ENCODE measurements around the gene CNNM4. TPM values are rescaled to one million over a fixed set of nuclear protein-coding genes. Genes with fewer than 3 reads are reported as not detected.

The CNNM4 gene
- total RNA-seq, 1 donor from 2014 or later: 9.9 TPM

DNA sequence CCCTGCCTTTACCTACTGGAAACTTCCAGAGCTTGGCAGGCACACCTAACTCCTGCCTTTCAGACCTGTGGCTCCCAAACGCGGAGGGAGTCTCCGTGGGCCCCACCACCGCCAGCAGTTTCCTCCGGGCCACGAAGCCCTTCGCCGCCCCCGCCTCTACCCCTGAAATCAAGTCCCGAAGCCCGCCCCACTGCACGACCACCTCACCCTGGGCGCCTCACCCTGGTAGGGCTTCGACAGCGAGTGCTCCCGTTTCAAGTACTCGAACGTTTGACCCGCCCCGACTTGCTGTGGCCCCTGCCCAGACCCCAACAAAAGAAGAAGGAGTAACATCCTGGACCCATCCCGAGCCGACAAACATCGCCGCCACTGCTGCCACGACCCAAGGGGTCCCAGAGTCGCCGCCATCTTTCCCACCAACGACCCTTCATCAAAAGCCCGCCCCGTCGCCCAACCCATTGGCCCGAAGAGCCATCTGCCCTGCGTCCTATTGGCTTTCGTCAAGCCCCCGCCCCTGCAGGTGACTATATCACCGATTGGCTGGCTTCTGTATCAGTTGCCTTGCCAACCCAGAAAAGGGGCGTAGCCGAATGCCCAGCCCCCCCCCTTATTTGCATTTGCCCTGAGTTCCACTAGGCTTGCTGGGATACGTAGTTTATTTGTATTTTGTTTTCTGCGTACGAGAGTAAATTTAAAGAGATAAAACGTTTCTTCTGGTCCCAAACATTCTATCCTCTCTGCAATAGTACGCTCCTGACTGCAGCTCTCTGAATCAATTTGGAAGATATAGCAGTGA lies 20.9 kb upstream of the CNNM4 start, which contains the start of gene LMAN2L:
Gene LMAN2L, minus strand, starts transcription at position 432 of the 796 bp plus-strand sequence. Its CDS starts 24 bp downstream, at position 408.
- Mint-ChIP-seq H3K27me3 (ENCODE audit: insufficient read depth) (no peaks in the 10 kb centered on the region), H3K27ac (peak within 1 kb of the TSS; percentile 77), H3K9me3 (no peaks in the 10 kb centered on the region), H3K36me3 (ENCODE audit: low read depth) (peaks cover 3% of the 10 kb centered on the region), H3K4me3 (peak within 1 kb of the TSS; percentile 90), H3K4me1 (ENCODE audit: low read depth) (peaks cover 32% of the 10 kb centered on the region)
- intact Hi-C loops (cut with micrococcal nuclease): loop anchor here (1.0 to 10.0 kb wide), 10 partner anchors 20 to 1255 kb away; partner anchors contain the start of genes ANKRD39, ARID5A, CIAO1 and CNNM4
- DNase-seq (ENCODE audit: low spot score): peak; percentile 94

DNA sequence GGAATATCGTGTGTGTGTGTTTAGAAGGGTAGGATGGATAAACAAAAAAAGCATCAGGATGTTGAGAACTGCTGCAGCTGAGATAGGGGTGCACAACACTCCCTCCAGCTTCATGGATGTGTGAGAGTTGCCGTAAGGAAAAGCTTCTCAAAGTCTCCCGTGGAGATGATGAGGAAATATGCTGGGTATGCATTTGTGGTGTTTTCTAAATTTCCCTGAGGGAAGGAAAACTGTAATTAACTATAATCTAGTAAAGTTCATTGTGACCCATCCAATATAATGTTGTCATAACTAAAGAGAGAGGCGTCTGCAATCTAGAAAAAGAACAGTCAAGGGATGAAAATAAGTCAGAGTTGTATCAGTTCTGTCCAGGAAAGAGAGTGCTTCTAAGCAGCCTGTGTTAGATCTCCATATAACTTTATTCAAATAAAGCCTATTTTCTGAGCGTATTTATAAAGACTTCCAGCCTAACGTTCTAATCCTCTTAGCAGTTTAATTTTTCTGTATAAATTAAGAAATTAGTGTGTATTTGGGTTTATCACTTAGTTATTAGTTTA lies 13.6 kb upstream of the CNNM4 start:
- intact Hi-C loops (cut with micrococcal nuclease): loop anchor here (10.0 kb wide), 1 partner anchor 1248 kb away; the partner anchor contains the start of gene TMEM131
- Mint-ChIP-seq H3K36me3 (ENCODE audit: low read depth) (no peaks in the 10 kb centered on the region), H3K27ac (no peak overlapping the region), H3K4me1 (ENCODE audit: low read depth) (no peaks in the 10 kb centered on the region), H3K27me3 (ENCODE audit: insufficient read depth) (peaks cover 17% of the 10 kb centered on the region), H3K9me3 (no peaks in the 10 kb centered on the region), H3K4me3 (no peak overlapping the region)
- no peak for DNase-seq (ENCODE audit: low spot score)

DNA sequence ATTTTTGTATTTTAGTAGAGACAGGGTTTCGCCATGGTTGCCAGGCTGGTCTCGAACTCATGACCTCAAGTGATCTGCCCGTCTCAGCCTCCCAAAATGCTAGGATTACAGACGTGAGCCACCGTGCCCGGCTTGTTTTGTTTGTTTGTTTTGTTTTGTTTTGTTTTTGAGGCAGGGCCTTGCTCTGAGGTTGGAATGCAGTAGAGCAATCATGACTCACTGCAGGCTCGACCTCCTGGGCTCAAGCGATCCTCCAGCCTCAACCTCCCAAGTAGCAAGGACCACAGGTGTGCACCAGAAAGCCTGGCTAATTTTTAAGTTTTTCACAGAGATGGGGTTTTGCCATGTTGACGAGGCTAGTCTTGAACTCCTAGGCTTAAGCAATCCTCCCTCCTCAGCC lies 8.9 kb upstream of the CNNM4 start:
- H3K36me3 Mint-ChIP-seq (ENCODE audit: low read depth): no peaks in the 10 kb centered on the region
- intact Hi-C loops (cut with micrococcal nuclease): no loop called here
- peaks cover 17% of the 10 kb centered on the region for H3K27me3 Mint-ChIP-seq (ENCODE audit: insufficient read depth)
- H3K9me3 Mint-ChIP-seq: no peaks in the 10 kb centered on the region
- H3K4me1 Mint-ChIP-seq (ENCODE audit: low read depth): no peaks in the 10 kb centered on the region
- H3K27ac Mint-ChIP-seq: no peak overlapping the region
- DNase-seq (ENCODE audit: low spot score): no peak
- H3K4me3 Mint-ChIP-seq: no peak overlapping the region

DNA sequence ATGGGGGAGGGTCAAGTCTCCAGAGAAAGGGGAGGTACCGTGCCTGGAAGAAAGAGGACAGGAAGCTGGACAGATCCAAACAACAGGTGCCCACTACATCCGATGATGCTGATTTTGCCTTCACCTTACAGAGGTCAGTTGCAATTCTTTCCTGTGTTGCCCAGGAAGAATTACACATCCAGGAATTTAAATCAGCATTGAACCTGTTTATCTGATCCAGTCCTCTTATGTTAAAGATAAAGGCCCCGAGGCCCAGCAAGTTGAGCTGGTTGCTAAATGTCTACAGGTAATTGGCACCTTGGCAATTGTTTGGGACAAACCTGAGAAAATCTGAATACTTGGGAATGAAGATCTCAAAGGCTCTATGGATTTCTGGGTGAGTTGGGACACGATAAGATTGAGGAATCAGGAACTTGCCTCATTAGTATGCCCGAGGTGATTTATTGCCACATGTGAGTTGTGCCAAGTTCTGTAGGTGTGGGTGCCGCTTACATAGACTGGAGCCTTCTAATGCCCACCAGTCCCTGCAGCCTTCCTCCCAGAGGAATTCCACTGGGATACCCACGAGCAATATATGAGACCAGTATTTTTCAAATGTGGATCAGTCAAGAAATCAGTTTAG lies 6.9 kb upstream of the CNNM4 start:
- no peaks in the 10 kb centered on the region for H3K9me3 Mint-ChIP-seq
- H3K27me3 Mint-ChIP-seq (ENCODE audit: insufficient read depth): peaks cover 12% of the 10 kb centered on the region
- H3K27ac Mint-ChIP-seq: no peak overlapping the region
- H3K36me3 Mint-ChIP-seq (ENCODE audit: low read depth): no peaks in the 10 kb centered on the region
- no peaks in the 10 kb centered on the region for H3K4me1 Mint-ChIP-seq (ENCODE audit: low read depth)
- no peak overlapping the region for H3K4me3 Mint-ChIP-seq
- intact Hi-C loops (cut with micrococcal nuclease): no loop called here
- no peak for DNase-seq (ENCODE audit: low spot score)

DNA sequence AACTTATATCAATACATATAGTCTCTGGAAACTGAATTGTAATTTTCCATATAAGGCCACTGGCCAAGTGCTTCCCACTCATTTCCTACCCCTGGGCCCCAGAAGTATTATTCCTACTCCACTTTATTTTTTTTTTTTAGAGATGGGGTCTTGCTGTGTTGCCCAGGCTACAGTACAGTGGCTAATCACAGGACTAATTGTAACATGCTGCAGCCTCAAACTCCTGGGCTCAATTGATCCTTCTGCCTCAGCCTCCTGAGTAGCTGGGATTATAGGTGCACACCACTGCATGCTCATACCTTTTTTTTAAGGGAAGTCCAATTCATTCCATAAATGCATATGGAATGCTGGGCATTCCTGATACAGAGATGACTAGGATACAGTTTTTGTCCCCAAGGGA lies 6.4 kb upstream of the CNNM4 start:
- Mint-ChIP-seq H3K4me1 (ENCODE audit: low read depth) (peaks cover 5% of the 10 kb centered on the region), H3K36me3 (ENCODE audit: low read depth) (no peaks in the 10 kb centered on the region), H3K27me3 (ENCODE audit: insufficient read depth) (peaks cover 12% of the 10 kb centered on the region), H3K27ac (no peak overlapping the region), H3K9me3 (no peaks in the 10 kb centered on the region), H3K4me3 (no peak overlapping the region)
- intact Hi-C loops (cut with micrococcal nuclease): no loop called here
- DNase-seq (ENCODE audit: low spot score): no peak

DNA sequence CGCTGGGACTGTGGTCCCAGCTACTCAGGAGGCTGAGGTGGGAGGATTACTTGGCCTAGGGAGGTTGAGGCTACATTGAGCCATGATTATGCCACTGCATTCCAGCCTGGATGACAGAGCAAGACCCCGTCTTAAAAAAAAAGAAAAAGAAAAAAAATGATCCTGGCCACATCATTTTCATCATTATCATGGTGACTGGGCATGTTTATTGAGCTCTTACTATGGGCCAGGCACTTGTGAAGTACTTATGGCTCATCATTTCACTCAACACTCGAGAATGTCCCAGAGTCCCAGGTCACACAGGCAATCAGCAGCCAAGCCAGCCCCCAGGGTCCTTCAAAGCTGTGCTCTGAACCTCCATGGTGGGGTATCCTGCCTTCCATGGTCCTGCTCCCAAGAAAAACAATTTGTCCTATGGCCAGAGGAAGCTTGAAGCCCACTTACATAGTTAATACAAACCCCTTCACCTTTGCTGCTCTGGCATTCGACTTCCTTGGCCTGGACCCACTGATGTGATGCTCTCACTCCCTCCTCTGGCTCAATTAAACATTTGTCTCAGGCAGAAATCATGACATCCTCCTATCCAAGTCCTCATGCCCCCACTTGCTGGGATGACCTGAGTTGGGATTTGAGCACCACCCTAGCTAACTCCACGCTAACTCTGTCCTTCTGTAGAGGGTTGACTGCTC lies 3.8 kb upstream of the CNNM4 start:
- H3K4me3 Mint-ChIP-seq: no peak overlapping the region
- H3K36me3 Mint-ChIP-seq (ENCODE audit: low read depth): no peaks in the 10 kb centered on the region
- no peak for DNase-seq (ENCODE audit: low spot score)
- intact Hi-C loops (cut with micrococcal nuclease): no loop called here
- no peaks in the 10 kb centered on the region for H3K9me3 Mint-ChIP-seq
- H3K27me3 Mint-ChIP-seq (ENCODE audit: insufficient read depth): peaks cover 5% of the 10 kb centered on the region
- peaks cover 26% of the 10 kb centered on the region for H3K4me1 Mint-ChIP-seq (ENCODE audit: low read depth)
- no peak overlapping the region for H3K27ac Mint-ChIP-seq

DNA sequence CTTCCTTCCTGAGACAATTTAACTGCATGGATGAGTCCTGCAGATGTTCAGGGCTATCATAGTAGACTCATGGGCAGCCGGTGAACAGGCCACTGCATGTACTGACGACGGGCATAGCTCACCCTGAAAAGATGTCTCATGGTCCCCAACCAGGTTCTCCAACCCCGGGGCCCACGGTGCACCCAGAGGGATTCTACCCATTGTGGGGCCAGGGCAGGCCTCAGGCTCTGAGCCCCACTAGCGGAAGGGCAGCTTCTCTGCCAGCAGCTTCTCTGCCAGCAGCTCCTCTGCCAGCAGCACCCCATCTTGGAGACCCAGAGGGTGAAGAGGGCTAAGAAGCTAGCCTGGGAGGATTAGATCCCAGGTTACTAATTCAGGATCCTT lies 3.2 kb upstream of the CNNM4 start:
- Mint-ChIP-seq H3K27me3 (ENCODE audit: insufficient read depth) (peaks cover 5% of the 10 kb centered on the region), H3K27ac (no peak overlapping the region), H3K4me3 (no peak overlapping the region), H3K9me3 (no peaks in the 10 kb centered on the region), H3K36me3 (ENCODE audit: low read depth) (peaks cover 2% of the 10 kb centered on the region), H3K4me1 (ENCODE audit: low read depth) (peaks cover 31% of the 10 kb centered on the region)
- no peak for DNase-seq (ENCODE audit: low spot score)
- intact Hi-C loops (cut with micrococcal nuclease): no loop called here

DNA sequence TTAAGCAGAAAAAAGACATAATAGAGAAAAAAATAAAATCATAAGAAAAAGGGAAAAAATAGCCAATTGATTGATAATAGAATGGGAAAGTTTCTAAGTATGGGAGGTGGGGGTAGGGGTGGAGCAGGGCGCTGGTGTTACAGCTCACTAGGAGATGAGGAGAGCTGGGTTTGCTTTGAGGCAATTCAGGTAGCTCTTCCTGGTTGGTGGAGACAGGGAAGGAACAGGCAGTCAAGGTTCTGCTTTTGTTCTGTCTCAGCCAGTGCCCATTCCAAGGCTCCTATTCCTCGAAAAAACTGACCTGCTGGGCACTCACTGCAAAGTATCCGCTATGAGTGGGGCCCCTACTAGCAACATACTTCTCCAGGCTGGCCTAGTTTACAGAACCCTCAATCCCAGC lies 1.7 kb upstream of the CNNM4 start:
- Mint-ChIP-seq H3K27ac (no peak overlapping the region), H3K4me3 (no peak overlapping the region), H3K36me3 (ENCODE audit: low read depth) (peaks cover 3% of the 10 kb centered on the region), H3K4me1 (ENCODE audit: low read depth) (peaks cover 46% of the 10 kb centered on the region), H3K9me3 (no peaks in the 10 kb centered on the region), H3K27me3 (ENCODE audit: insufficient read depth) (peaks cover 4% of the 10 kb centered on the region)
- DNase-seq (ENCODE audit: low spot score): no peak
- intact Hi-C loops (cut with micrococcal nuclease): no loop called here

DNA sequence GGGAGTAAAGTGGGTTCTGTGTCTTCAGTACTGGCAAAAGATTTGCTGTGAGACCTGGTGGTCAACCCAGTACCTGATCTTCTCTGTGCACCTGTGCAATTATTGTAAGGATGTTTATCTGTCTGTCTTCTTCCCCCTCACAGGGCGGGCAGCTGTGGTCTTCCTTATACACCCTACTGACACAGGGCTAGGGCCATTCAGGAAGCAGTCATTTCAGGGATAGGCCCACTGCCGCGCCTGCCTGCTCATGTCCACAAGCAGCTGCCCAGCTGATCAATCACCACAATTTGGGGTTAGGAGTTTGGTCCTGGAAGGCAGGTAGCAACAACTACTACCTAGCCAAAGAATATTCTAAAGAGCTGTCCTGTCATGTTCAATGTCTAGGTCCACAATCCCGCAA lies 1.2 kb upstream of the CNNM4 start:
- DNase-seq (ENCODE audit: low spot score): no peak
- Mint-ChIP-seq H3K27ac (peak overlapping the region; percentile 76), H3K36me3 (ENCODE audit: low read depth) (peaks cover 6% of the 10 kb centered on the region), H3K4me1 (ENCODE audit: low read depth) (peaks cover 52% of the 10 kb centered on the region), H3K9me3 (no peaks in the 10 kb centered on the region), H3K27me3 (ENCODE audit: insufficient read depth) (no peaks in the 10 kb centered on the region), H3K4me3 (peak overlapping the region; percentile 83)
- intact Hi-C loops (cut with micrococcal nuclease): no loop called here

DNA sequence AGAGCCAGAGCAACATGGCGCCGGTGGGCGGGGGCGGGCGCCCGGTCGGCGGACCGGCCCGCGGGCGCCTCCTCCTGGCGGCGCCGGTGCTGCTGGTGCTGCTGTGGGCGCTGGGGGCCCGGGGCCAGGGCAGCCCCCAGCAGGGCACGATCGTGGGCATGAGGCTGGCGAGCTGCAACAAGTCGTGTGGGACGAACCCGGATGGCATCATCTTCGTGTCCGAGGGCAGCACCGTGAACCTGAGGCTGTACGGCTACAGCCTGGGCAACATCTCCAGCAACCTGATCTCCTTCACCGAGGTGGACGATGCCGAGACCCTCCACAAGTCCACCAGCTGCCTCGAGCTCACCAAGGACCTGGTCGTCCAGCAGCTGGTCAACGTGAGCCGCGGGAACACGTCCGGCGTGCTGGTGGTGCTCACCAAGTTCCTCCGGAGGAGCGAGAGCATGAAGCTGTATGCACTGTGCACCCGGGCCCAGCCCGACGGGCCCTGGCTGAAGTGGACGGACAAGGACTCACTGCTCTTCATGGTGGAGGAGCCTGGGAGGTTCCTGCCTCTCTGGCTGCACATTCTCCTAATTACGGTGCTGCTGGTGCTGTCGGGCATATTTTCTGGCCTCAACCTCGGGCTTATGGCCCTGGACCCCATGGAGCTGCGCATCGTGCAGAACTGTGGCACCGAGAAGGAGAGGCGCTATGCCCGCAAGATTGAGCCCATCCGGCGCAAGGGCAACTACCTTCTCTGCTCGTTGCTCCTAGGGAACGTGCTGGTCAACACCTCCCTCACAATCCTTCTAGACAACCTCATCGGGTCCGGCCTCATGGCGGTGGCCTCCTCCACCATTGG lies 507 bp downstream of the CNNM4 start:
- peaks cover 6% of the 10 kb centered on the region for H3K36me3 Mint-ChIP-seq (ENCODE audit: low read depth)
- intact Hi-C loops (cut with micrococcal nuclease): loop anchor here (1.0 to 5.0 kb wide), 11 partner anchors 12 to 495 kb away; partner anchors contain the start of genes ANKRD39, CIAO1, KANSL3 and LMAN2L
- H3K4me1 Mint-ChIP-seq (ENCODE audit: low read depth): peaks cover 55% of the 10 kb centered on the region
- no peaks in the 10 kb centered on the region for H3K27me3 Mint-ChIP-seq (ENCODE audit: insufficient read depth)
- H3K4me3 Mint-ChIP-seq: peak overlapping the region; percentile 92
- no peaks in the 10 kb centered on the region for H3K9me3 Mint-ChIP-seq
- H3K27ac Mint-ChIP-seq: peak overlapping the region; percentile 88
- DNase-seq (ENCODE audit: low spot score): no peak

DNA sequence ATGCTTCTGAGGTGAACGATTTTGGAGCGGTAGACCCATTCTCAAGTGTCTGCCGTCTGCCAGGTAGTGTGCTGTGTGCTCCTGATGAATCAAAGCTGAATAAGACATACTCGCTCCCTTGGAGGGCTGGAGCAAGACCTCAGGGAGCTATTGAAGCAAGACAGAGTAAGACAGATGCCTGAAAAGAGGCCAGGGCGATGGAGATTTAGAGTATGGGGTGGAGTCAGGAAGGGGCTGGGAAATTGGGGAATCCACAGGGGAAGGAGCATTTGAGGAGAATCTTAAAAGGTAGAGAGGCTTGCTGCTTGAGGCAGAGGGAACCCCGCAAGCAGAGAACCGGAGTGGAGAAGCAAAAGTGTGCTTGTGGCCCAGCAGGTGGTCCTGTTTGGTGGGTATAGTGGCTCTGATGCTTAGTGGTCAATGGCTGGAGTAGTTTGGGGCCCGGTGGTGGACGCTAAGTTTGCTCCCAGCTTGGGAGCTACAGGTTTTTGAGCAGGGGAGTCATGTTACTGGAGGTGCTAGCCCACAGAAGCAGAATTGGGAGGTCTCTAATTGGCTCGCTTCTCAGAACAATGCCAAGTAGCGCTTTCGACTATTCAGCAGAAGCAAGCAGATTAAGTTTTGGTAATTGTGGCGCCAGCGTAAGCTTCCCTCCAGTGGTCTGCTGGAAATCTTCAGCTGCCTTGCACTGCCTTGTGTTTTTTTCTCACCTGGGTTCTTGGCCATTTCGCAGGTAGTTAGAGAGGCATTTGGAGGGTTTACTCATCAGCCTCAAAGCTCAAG lies 2.0 kb downstream of the CNNM4 start:
- intact Hi-C loops (cut with micrococcal nuclease): loop anchor here (5.0 kb wide), 4 partner anchors 95 to 210 kb away; partner anchors contain the start of gene ANKRD39

More for the DNA sequence above, 2.0 kb downstream of the CNNM4 start:
- no peaks in the 10 kb centered on the region for H3K27me3 Mint-ChIP-seq (ENCODE audit: insufficient read depth)
- H3K4me1 Mint-ChIP-seq (ENCODE audit: low read depth): peaks cover 67% of the 10 kb centered on the region
- no peaks in the 10 kb centered on the region for H3K9me3 Mint-ChIP-seq
- peak overlapping the region; percentile 52 for H3K27ac Mint-ChIP-seq
- peak overlapping the region; percentile 92 for H3K4me3 Mint-ChIP-seq
- peaks cover 12% of the 10 kb centered on the region for H3K36me3 Mint-ChIP-seq (ENCODE audit: low read depth)
- no peak for DNase-seq (ENCODE audit: low spot score)
